ENCODE measurements around the gene DAPK3.

Gene DAPK3

GRCh38 chr19:3995607-3996006 is 24.7 kb upstream of the DAPK3 start:
- H3F3A ChIP-seq (ENCODE audit: insufficient read depth, low read length) = no peaks in the 10 kb centered on the region
- no peak overlapping the region for H3K9ac ChIP-seq (ENCODE audit: low read length)
- no peak overlapping the region for H2AFZ ChIP-seq (ENCODE audit: low read length)
- no peaks in the 10 kb centered on the region for H3K4me1 ChIP-seq (ENCODE audit: insufficient read depth, low read length, severe bottlenecking)
- H3K9me2 ChIP-seq (ENCODE audit: low read depth, low read length) = no peaks in the 10 kb centered on the region
- H3K36me3 ChIP-seq (ENCODE audit: insufficient read depth, low read length) = no peaks in the 10 kb centered on the region; the same call in 1 of the 2 replicates
- H3K9me3 ChIP-seq (ENCODE audit: low read length) = no peaks in the 10 kb centered on the region
- H4K20me1 ChIP-seq (ENCODE audit: insufficient read depth, low read length) = no peaks in the 10 kb centered on the region
- no peaks in the 10 kb centered on the region for H3K27me3 ChIP-seq (ENCODE audit: insufficient read depth, low read length)
- H3K4me3 ChIP-seq (ENCODE audit: low read depth, low read length, poor library complexity, severe bottlenecking) = no peak overlapping the region
- TF ChIP-seq EZH2 (IDR thresholded peaks at IDR 0.05; ENCODE audit: borderline replicate concordance, low read length) = no peak
- no peak overlapping the region for H3K27ac ChIP-seq (ENCODE audit: low read depth, low read length, poor library complexity, severe bottlenecking)
- no peak overlapping the region for H3K4me2 ChIP-seq (ENCODE audit: low read length)
- no peaks in the 10 kb centered on the region for H3K79me2 ChIP-seq (ENCODE audit: insufficient read depth, low read length)

GRCh38 chr19:3990815-3991117 is 19.9 kb upstream of the DAPK3 start:
- Histone ChIP-seq H3K9me3 (ENCODE audit: low read length) (no peaks in the 10 kb centered on the region), H3K27ac (ENCODE audit: low read depth, low read length, poor library complexity, severe bottlenecking) (no peak overlapping the region), H3K79me2 (ENCODE audit: insufficient read depth, low read length) (no peaks in the 10 kb centered on the region), H3F3A (ENCODE audit: insufficient read depth, low read length) (peaks cover 12% of the 10 kb centered on the region; the same call in 1 of the 2 replicates), H4K20me1 (ENCODE audit: insufficient read depth, low read length) (no peaks in the 10 kb centered on the region), H3K4me3 (ENCODE audit: low read depth, low read length, poor library complexity, severe bottlenecking) (no peak overlapping the region), H3K9me2 (ENCODE audit: low read depth, low read length) (no peaks in the 10 kb centered on the region), H2AFZ (ENCODE audit: low read length) (no peak overlapping the region), H3K27me3 (ENCODE audit: insufficient read depth, low read length) (no peaks in the 10 kb centered on the region), H3K4me1 (ENCODE audit: insufficient read depth, low read length, severe bottlenecking) (peaks cover 28% of the 10 kb centered on the region), H3K4me2 (ENCODE audit: low read length) (no peak overlapping the region), H3K9ac (ENCODE audit: low read length) (no peak overlapping the region), H3K36me3 (ENCODE audit: insufficient read depth, low read length) (no peaks in the 10 kb centered on the region)
- TF ChIP-seq EZH2 (IDR thresholded peaks at IDR 0.05; ENCODE audit: borderline replicate concordance, low read length) = no peak
- no peak for TF ChIP-seq CTCF (IDR thresholded peaks at IDR 0.05; ENCODE audit: low read length)

- peak overlapping the region; percentile 93 for H3K4me2 ChIP-seq (ENCODE audit: low read length)
- H3F3A ChIP-seq (ENCODE audit: insufficient read depth, low read length) = peaks cover 12% of the 10 kb centered on the region; the same call in 1 of the 2 replicates
- no peak overlapping the region for H2AFZ ChIP-seq (ENCODE audit: low read length)
- no peaks in the 10 kb centered on the region for H3K9me3 ChIP-seq (ENCODE audit: low read length)
- H4K20me1 ChIP-seq (ENCODE audit: insufficient read depth, low read length) = no peaks in the 10 kb centered on the region
- H3K9ac ChIP-seq (ENCODE audit: low read length) = peak overlapping the region; percentile 60
- H3K4me3 ChIP-seq (ENCODE audit: low read depth, low read length, poor library complexity, severe bottlenecking) = peak overlapping the region; percentile 99
- TF ChIP-seq CTCF (IDR thresholded peaks at IDR 0.05; ENCODE audit: low read length) (peak; percentile 63), EZH2 (IDR thresholded peaks at IDR 0.05; ENCODE audit: borderline replicate concordance, low read length) (no peak)
- no peaks in the 10 kb centered on the region for H3K9me2 ChIP-seq (ENCODE audit: low read depth, low read length)
- H3K27ac ChIP-seq (ENCODE audit: low read depth, low read length, poor library complexity, severe bottlenecking) = peak overlapping the region; percentile 88
- H3K36me3 ChIP-seq (ENCODE audit: insufficient read depth, low read length) = peaks cover 22% of the 10 kb centered on the region
- H3K27me3 ChIP-seq (ENCODE audit: insufficient read depth, low read length) = no peaks in the 10 kb centered on the region
- peaks cover 24% of the 10 kb centered on the region for H3K79me2 ChIP-seq (ENCODE audit: insufficient read depth, low read length)
- peaks cover 47% of the 10 kb centered on the region for H3K4me1 ChIP-seq (ENCODE audit: insufficient read depth, low read length, severe bottlenecking)
Observed at GRCh38 chr19:3987619-3988371, 16.9 kb upstream of the DAPK3 start.

Measured in OCI-LY1 (cell line).